A549 (cell line): ENCODE data around the gene CACNA1D. TPM values are rescaled to one million over a fixed set of nuclear protein-coding genes. Genes with fewer than 3 reads are reported as not detected.

ENCODE experiments used
- ATAC-seq, 2 experiments: fragments of 200-7000 bp in 1 of 2; fragments of >200 bp in 1 of 2; cut with Nextera tagmentation in 1 of 2; cut with Tn5 transposase in 1 of 2; 3 replicates each; pipeline versions ENCODE4 v1.8.0 to v1.9.1; 2018 to 2020; ENCODE audit warnings: mild to moderate bottlenecking in 1 of 2, moderate library complexity in 1 of 2
- CTCF ChIA-PET: fragments of 300-600 bp; sonication (Branson Sonifier 250); formaldehyde crosslinking; extraction: SDS; loops from one replicate; lab custom pipeline; 2021; ENCODE audit warnings: antibody characterized with exemption, inconsistent platforms; lab: Yijun Ruan, JAX
- POLR2A ChIA-PET: fragments of 350-600 bp; formaldehyde crosslinking; extraction: SDS; loops from one replicate; lab custom pipeline; 2021; ENCODE audit warnings: antibody characterized with exemption, inconsistent platforms; lab: Yijun Ruan, JAX
- DNase-seq, 2 experiments: peaks; one replicate each; pipeline versions ENCODE4 v3.0.0 to v3.0.0-alpha.2; 2011 to 2016; ENCODE audit warnings: low read depth in 1 of 2, low spot score in 1 of 2
- FAIRE-seq: peaks from 2 replicates; lab custom pipeline; 2011; peaks lifted over from hg19 to GRCh38; lab: Jason Lieb, UNC
- H3K27ac ChIP-seq, 2 experiments: fragments of >200 bp; sonication (Bioruptor Twin); formaldehyde crosslinking; 3 replicates each; pipeline ENCODE4 v1.5.1; 2016 to 2017
- H3K4me1 ChIP-seq: fragments of >200 bp; sonication (Bioruptor Twin); formaldehyde crosslinking; 3 replicates; pipeline ENCODE4 v1.6.1; 2016
- H3K4me2 ChIP-seq: fragments of >200 bp; sonication (Bioruptor Twin); formaldehyde crosslinking; 3 replicates; pipeline ENCODE4 v1.6.1; 2016
- H3K4me3 ChIP-seq: fragments of >200 bp; sonication (Bioruptor Twin); formaldehyde crosslinking; 3 replicates; pipeline ENCODE4 v1.5.1; 2016
- H3K9me3 ChIP-seq: fragments of >200 bp; sonication (Bioruptor Twin); formaldehyde crosslinking; 3 replicates; pipeline ENCODE4 v1.6.1; 2016
- ATOH8 ChIP-seq: fragments of 250-450 bp; sonication (Bioruptor Pico); IDR thresholded peaks from 2 replicates; pipeline ENCODE4 v1.5.0; 2020; ENCODE audit warnings: low read depth, mild to moderate bottlenecking, moderate library complexity
- CBX2 ChIP-seq: fragments of 200-600 bp; sonication (generic); IDR thresholded peaks from 2 replicates; pipeline ENCODE4 v1.6.1; 2016; ENCODE audit warnings: low read depth, mild to moderate bottlenecking, borderline replicate concordance
- CEBPB ChIP-seq, 2 experiments: fragments of >200 bp in 1 of 2; sonication (Bioruptor Twin) in 1 of 2; formaldehyde crosslinking in 1 of 2; IDR thresholded peaks; 2 replicates each; pipeline ENCODE4 v1.6.1; 2012 to 2016
- CHD2 ChIP-seq: fragments of 150-350 bp; IDR thresholded peaks from 2 replicates; pipeline ENCODE4 v1.6.1; 2014; ENCODE audit warnings: low read length; ENCODE audit not compliant: partially characterized antibody
- E2F6 ChIP-seq: IDR thresholded peaks from 2 replicates; pipeline ENCODE4 v1.6.1; 2012; ENCODE audit warnings: low read depth, borderline replicate concordance
- EHF ChIP-seq: fragments of 250-450 bp; sonication (Bioruptor Pico); IDR thresholded peaks from 2 replicates; pipeline ENCODE4 v1.5.0; 2020; ENCODE audit warnings: mild to moderate bottlenecking
- EHMT2 ChIP-seq: fragments of 200-600 bp; sonication (generic); IDR thresholded peaks from 2 replicates; pipeline ENCODE4 v1.6.1; 2016; ENCODE audit warnings: antibody characterized with exemption, low read depth, mild to moderate bottlenecking, moderate library complexity
- ELK1 ChIP-seq: fragments of 150-350 bp; IDR thresholded peaks from 2 replicates; pipeline ENCODE4 v1.6.1; 2014; ENCODE audit warnings: low read depth, mild to moderate bottlenecking, low read length
- EP300 ChIP-seq, 2 experiments: fragments of >200 bp; sonication (Bioruptor Twin); formaldehyde crosslinking; IDR thresholded peaks; 2 replicates in 1 of 2; 3 replicates in 1 of 2; pipeline ENCODE4 v1.6.1; 2016 to 2017
- ESRRA ChIP-seq: fragments of 150-350 bp; IDR thresholded peaks from 2 replicates; pipeline ENCODE4 v1.6.1; 2014; ENCODE audit warnings: mild to moderate bottlenecking, low read length, borderline replicate concordance
- FOSB ChIP-seq: fragments of 250-450 bp; sonication (Bioruptor Pico); IDR thresholded peaks from 2 replicates; pipeline ENCODE4 v1.5.0; 2020; ENCODE audit warnings: mild to moderate bottlenecking, moderate library complexity
- FOXS1 ChIP-seq: fragments of 250-450 bp; sonication (Bioruptor Pico); IDR thresholded peaks from 2 replicates; pipeline ENCODE4 v1.5.0; 2020; ENCODE audit warnings: mild to moderate bottlenecking, moderate library complexity
- HDAC2 ChIP-seq: fragments of 200-600 bp; sonication (generic); IDR thresholded peaks from 2 replicates; pipeline ENCODE4 v1.6.1; 2016
- HEYL ChIP-seq: fragments of 250-450 bp; sonication (Bioruptor Pico); IDR thresholded peaks from 2 replicates; pipeline ENCODE4 v1.8.0; 2021; ENCODE audit warnings: mild to moderate bottlenecking, moderate library complexity
- HOXA7 ChIP-seq: fragments of 250-450 bp; sonication (Bioruptor Pico); IDR thresholded peaks from 2 replicates; pipeline ENCODE4 v1.5.0; 2020; ENCODE audit warnings: mild to moderate bottlenecking, moderate library complexity
- JUNB ChIP-seq: fragments of >200 bp; sonication (Bioruptor Twin); formaldehyde crosslinking; IDR thresholded peaks from 2 replicates; pipeline ENCODE4 v1.6.1; 2016
- KDM1A ChIP-seq: fragments of 200-600 bp; sonication (generic); IDR thresholded peaks from 2 replicates; pipeline ENCODE4 v1.6.1; 2016; ENCODE audit warnings: low read depth, mild to moderate bottlenecking
- MAX ChIP-seq: IDR thresholded peaks from 2 replicates; pipeline ENCODE4 v1.6.1; 2012
- NFE2L2 ChIP-seq: fragments of 150-350 bp; conservative IDR thresholded peaks from 2 replicates; pipeline ENCODE4 v1.6.1; 2014; ENCODE audit warnings: low read length
- NPAS2 ChIP-seq: fragments of 250-450 bp; sonication (Bioruptor Pico); IDR thresholded peaks from 2 replicates; pipeline ENCODE4 v1.8.0; 2022; ENCODE audit warnings: mild to moderate bottlenecking, moderate library complexity, borderline replicate concordance
- NR3C1 ChIP-seq: fragments of >200 bp; sonication (Bioruptor Twin); formaldehyde crosslinking; IDR thresholded peaks from 3 replicates; pipeline ENCODE4 v1.6.1; 2017
- POLR2A ChIP-seq: IDR thresholded peaks from 2 replicates; pipeline ENCODE4 v1.6.1; 2012; ENCODE audit warnings: mild to moderate bottlenecking, low read length
- RAD21 ChIP-seq, 2 experiments: fragments of >200 bp in 1 of 2; sonication (Bioruptor Twin) in 1 of 2; formaldehyde crosslinking in 1 of 2; IDR thresholded peaks in 1 of 2; conservative IDR thresholded peaks in 1 of 2; 2 replicates in 1 of 2; 3 replicates in 1 of 2; pipeline ENCODE4 v1.6.1; 2012 to 2018; ENCODE audit warnings: inconsistent platforms in 1 of 2
- RARB ChIP-seq: fragments of 250-450 bp; sonication (Bioruptor Pico); IDR thresholded peaks from 2 replicates; pipeline ENCODE4 v1.8.0; 2021; ENCODE audit warnings: mild to moderate bottlenecking, moderate library complexity
- TP53 ChIP-seq: fragments of 250-450 bp; sonication (Bioruptor Pico); IDR thresholded peaks from 2 replicates; pipeline ENCODE4 v1.5.0; 2021; ENCODE audit warnings: mild to moderate bottlenecking, moderate library complexity
- WGBS: methylation state at CpG from one replicate; pipeline ENCODE4 v1.1.6; 2017; ENCODE audit errors: missing lambda C conversion rate; 5-methylcytosine and 5-hydroxymethylcytosine counted together
- polyA plus RNA-seq, 4 experiments: library from polyadenylated mRNA; depleted of rRNA in 3 of 4; stranded (reverse); fragments of >200 nt; fragmentation: RNase III in 1 of 4; extraction: RNeasy Plus Mini Kit Qiagen cat#74134 plus additional on column Dnase treatment in 1 of 4; gene quantifications; 2 replicates in 3 of 4; 3 replicates in 1 of 4; pipeline ENCODE4 v1.2.3, GENCODE V29; 2011 to 2017

The CACNA1D gene
- polyA plus RNA-seq, 2 of the 4 experiments (the other 2 are of a cell fraction): 1.1 to 10.7 TPM

GRCh38 chr3:53643757-53644156, 149.3 kb downstream of the CACNA1D start:
- ATAC-seq: no peak
- whole genome bisulfite sequencing: 68% methylated on average over 4 of the region's 4 CpGs
- no peak for TF ChIP-seq ATOH8 (CRISPR knock-in tag)
- TF ChIP-seq NFE2L2: no peak
- TF ChIP-seq RAD21 (conservative IDR thresholded peaks at IDR 0.05 in 1 of 2, IDR thresholded peaks at IDR 0.05 in 1 of 2): no peak
- TF ChIP-seq POLR2A: no peak
- TF ChIP-seq NR3C1: no peak
- no peak for TF ChIP-seq ESRRA
- no peak for TF ChIP-seq KDM1A
- TF ChIP-seq EHMT2: no peak
- TF ChIP-seq ELK1: no peak
- no peak for TF ChIP-seq TP53 (CRISPR knock-in tag)

GRCh38 chr3:53645754-53646153, 151.3 kb downstream of the CACNA1D start:
- POLR2A ChIA-PET: no interaction called here
- ATAC-seq: no peak
- no peak overlapping the region for H3K27ac ChIP-seq
- TF ChIP-seq NPAS2 (CRISPR knock-in tag): no peak
- TF ChIP-seq HEYL (CRISPR knock-in tag): no peak
- TF ChIP-seq EHF (CRISPR knock-in tag): no peak
- no peak for TF ChIP-seq EP300 (IDR thresholded peaks at IDR 0.05)
- TF ChIP-seq FOXS1 (CRISPR knock-in tag): no peak
- no peak for TF ChIP-seq CEBPB (IDR thresholded peaks at IDR 0.05)
- TF ChIP-seq E2F6: no peak
- no peak for TF ChIP-seq EHMT2
- no peak for TF ChIP-seq HDAC2
- TF ChIP-seq POLR2A: no peak
- TF ChIP-seq CBX2: no peak
- no peak for TF ChIP-seq FOSB (CRISPR knock-in tag)
- no peak for TF ChIP-seq RARB (CRISPR knock-in tag)
- TF ChIP-seq MAX: no peak
- TF ChIP-seq JUNB: no peak
- no peak for TF ChIP-seq ATOH8 (CRISPR knock-in tag)
- no peak for TF ChIP-seq HOXA7 (CRISPR knock-in tag)
- no peak for TF ChIP-seq CHD2
- TF ChIP-seq, all 56 proteins: peak for 0
- H3K4me1 ChIP-seq: no peaks in the 10 kb centered on the region
- FAIRE-seq (no peak), DNase-seq (no peak)
- H3K4me3 ChIP-seq: no peak overlapping the region
- CTCF ChIA-PET: interaction anchor here (1.1 kb wide), 1 partner anchor 65 kb away, joined by 3 read pairs; no protein-coding TSS in a partner anchor
- H3K9me3 ChIP-seq: no peaks in the 10 kb centered on the region
- 83% methylated on average over 3 of the region's 3 CpGs for WGBS
- H3K4me2 ChIP-seq: no peak overlapping the region

More at GRCh38 chr3:53643757-53644156, 149.3 kb downstream of the CACNA1D start:
- DNase-seq (no peak), FAIRE-seq (no peak)
- POLR2A ChIA-PET: no interaction called here
- CTCF ChIA-PET: interaction anchor here (0.7 to 0.9 kb wide), 2 partner anchors 354 to 1541 kb away, joined by 3 to 4 read pairs; no protein-coding TSS in a partner anchor
- H3K4me2 ChIP-seq: no peak overlapping the region
- no peaks in the 10 kb centered on the region for H3K4me1 ChIP-seq
- H3K4me3 ChIP-seq: no peak overlapping the region
- H3K9me3 ChIP-seq: no peaks in the 10 kb centered on the region
- H3K27ac ChIP-seq: no peak overlapping the region
